GM18867 (cell line): Measurements from ENCODE around the gene NF1.
"Not testable (repeated sequence)": the region's sequence is repeated elsewhere in the genome, so short reads cannot be mapped to it uniquely, and the experiment has no call there.

Experiments used
- ATAC-seq: cut with Tn5 transposase; IDR thresholded peaks from one replicate; pipeline ENCODE4 v1.9.1; 2021; ENCODE audit warnings: mild to moderate bottlenecking, moderate library complexity; ENCODE audit not compliant: unreplicated experiment

Gene NF1

DNA sequence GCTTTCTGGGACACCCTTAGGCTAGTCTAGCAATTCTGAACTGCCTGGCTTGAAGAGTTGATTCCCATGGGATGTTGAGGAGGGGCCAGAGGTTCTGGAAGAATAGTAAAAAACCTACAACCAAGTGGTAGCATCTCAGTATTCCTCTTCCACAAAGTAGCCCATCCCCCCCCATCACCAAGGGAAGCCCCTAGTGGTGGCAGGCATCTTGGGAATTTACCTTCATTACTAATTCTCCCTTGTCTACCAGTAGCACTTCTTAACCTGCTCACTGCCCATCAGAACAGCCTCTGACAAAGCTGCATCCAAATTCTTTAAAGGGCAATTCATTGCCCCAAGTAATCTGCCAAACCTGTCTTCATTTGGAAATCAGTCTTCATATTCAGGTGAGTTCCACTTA lies 283.9 kb downstream of the NF1 start:
- no peak for ATAC-seq

- no peak for ATAC-seq
Measured at GRCh38 chr17:31379597-31380205, 284.9 kb downstream of the NF1 start.

DNA sequence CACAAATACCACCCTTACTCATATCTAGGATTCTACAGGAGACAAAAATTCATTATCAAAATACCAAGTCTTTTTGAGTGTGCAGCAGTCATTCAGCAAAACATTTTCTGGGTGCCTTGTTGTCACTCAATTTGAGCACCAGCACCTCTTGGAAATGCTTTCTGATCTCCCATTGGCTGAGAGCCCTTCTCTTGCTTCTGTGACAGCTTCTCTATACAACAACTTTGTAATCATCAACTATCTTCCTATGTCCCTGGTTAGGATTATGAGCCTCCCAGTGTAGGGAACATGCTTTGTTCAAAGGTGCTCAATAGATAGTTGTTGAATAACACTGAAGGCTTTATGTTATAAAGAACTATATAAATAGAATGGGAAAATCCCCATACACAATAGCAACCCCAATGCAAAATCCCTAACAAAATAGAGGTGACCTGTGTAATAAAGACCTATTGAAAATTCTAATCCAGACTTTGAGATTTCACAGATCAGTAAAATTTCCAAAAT lies 286.4 kb downstream of the NF1 start:
- ATAC-seq: no peak

GRCh38 chr17:31382668-31383275 lies 288.0 kb downstream of the NF1 start:
- ATAC-seq: not testable (repeated sequence)

DNA sequence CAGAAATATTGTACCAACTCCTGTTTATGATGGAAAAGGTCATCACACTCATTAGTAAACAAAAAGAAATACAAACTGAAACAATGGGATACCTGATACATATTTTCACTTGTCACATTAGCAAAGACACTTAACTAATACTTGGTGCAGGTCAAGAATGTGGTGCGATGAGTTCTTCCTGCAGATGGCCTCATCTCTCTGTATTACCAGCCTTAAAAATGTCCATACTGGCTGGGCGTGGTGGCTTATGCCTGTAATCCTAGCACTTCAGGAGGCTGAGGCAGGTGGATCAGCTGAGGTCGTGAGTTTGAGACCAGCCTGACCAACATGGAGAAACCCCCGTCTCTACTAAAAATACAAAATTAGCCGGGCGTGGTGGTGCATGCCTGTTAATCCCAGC lies 288.7 kb downstream of the NF1 start:
- not testable (repeated sequence) for ATAC-seq

DNA sequence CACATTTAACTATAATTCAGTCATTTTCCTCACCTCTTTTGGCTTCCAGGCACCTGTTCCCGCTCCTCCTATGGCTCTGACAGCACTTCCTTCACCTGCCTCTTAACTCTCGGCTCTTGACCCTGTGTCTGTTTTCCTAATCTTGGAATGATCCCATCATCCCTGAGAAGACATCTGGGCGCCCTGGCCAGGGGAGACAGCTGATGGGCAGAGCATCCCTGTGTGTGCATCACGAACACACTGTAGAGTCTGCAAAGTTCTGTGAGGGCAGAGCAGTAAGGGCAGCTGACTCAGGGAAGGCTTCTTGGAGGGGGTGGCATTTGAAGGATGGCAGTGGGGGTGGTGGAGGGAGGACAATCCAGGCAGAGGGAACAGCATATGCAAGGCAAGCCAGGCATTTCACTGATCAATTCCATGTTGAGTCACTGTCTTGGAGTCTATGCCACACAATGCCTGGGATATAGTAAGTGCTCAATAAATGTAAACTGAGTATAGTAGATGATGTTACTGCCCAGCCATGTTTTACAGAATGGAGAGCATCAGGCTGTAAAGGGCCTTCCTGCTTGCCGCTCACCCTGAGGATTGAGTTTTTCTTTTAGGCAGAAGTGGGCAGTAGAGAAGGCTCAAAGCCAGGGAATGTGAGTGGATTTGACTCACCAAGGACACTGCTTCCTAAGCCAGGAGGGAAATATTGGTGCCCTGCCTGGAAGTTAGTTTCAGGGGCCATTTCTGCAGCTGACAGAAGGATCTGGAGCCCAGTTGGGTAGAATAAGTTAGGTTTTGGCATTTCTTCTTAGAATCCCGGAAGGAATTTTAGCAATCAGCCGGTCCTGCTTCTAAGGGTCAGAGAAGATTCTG lies 290.9 kb downstream of the NF1 start:
- no peak for ATAC-seq

GRCh38 chr17:31386542-31387075 lies 291.8 kb downstream of the NF1 start:
- no peak for ATAC-seq

- ATAC-seq: no peak
Measured at GRCh38 chr17:31387438-31387837, 292.7 kb downstream of the NF1 start.

- ATAC-seq: no peak
Measured at GRCh38 chr17:31388351-31388750, 293.6 kb downstream of the NF1 start.

DNA sequence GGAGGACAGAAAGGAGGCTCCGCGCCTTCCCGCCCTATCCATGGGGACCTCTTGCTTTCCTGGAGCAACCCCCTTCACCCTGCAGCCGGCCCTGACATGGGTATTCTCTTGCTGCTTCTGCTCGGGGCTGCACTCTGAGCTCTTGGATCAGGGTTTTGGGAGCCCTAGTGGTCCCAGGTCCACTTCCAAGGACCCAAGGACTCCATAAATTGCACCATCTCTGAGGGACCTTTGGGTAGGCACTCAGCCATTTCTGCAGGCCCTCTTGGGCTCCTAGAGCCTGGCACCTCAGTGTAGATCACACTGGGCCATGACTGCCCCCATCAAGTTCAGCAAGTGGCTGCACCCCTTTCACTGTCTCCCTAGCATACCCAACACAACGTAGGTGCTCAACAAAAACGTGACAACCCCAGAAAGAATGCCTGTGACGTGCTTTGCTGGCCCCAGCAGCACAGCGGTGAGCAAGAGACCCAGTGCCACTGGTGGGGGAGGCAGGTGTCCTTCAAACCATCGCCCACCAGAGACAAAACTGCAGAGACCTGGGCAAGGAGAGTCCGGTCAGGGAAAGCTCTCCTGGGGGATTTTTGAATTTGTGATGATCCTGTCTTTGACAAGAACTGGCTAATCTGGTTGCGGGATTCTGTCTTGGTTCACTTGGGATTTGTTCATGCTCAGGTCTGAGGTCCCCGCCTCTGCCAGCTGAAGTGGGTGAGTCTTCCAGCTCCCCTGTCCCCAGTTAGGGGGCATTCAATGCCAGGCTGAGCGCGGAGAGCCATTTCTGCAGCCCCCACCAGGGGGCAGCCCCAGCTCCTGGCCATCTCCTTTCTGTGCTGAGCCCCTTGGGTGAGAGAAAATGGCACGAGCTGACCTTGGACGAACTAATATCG lies 294.2 kb downstream of the NF1 start:
- no peak for ATAC-seq

GRCh38 chr17:31389657-31390381 lies 295.0 kb downstream of the NF1 start:
- ATAC-seq: no peak

DNA sequence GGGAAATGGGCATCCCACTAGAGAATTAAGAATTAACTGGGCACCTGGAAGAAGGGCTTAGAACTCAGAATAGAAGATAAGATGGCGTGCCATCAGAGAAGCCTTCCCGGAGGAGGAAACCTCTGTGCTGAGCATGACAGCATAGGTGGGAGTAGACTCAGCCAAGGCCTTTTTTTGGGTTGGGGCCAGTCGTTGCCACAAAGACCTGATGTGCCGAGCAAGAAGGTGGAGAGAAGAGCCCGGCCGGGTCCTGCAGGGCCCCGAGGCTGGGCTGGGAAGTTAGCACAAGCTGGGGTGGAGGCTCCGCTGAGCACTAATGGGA lies 295.6 kb downstream of the NF1 start:
- ATAC-seq: no peak

DNA sequence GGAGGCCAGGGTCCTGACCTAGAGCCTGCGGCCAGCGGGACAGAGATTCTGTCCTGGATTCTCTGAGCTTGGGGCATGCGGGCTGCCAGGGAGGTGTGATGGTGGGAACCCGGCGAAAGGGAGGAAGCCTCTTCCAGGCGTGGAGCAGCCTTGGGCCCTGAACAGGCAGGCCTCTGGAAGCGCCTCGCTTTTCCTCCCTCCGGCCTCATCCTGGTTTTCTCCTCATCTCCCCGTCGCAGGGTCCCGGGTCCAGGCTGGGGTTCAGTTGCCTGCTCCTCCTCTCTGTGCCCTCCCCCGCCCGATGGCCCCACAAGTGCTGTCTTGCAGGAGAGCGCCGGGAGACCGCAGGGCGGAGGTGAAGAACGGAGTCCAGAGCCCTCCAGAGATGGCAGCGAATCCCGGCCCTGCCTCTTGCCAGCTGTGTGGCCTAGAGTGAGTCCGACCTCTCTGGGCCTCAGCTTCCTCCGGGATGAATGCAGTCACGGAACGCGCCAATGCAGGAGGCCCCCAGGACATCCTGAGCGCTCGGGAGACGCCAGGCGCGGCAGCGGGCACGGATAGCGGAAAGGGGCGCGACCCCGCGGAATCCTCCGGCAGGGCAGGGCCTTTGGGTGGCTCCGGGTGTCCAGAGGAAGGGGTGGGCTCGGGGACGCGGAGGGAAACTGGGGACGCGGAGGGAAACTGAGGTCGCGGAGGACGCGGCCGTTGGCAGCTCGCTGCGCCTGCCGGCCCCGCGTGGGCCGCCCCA lies 296.1 kb downstream of the NF1 start:
- ATAC-seq: no peak

DNA sequence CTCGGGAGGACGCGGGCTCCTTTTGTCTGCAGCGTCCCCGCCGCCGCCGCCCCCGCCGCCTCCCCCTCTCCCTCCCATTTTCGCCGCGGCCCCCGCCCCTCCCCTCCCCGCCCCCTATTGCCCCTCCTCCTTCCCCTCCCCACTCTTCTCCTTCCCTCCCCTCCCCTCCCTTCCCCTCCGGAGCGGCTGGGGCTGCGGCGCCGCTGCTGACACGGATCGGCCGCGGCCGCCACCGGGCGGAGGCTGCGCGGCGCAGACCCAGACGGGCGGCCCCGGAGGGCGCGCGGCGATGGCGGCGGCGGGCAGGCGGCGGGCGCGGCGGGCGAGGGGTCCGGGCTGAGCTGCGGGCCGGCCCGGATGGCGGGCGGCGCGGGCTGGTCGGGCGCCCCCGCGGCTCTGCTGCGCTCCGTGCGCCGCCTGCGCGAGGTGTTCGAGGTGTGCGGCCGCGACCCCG lies 296.7 kb downstream of the NF1 start, which contains the start of gene RAB11FIP4:
RAB11FIP4 (plus strand) TSS at position 180 of the 454 bp plus-strand sequence; CDS start at position 358, 178 bp downstream.
- no peak for ATAC-seq

- no peak for ATAC-seq
Measured at GRCh38 chr17:31392002-31392855, 297.5 kb downstream of the NF1 start.

DNA sequence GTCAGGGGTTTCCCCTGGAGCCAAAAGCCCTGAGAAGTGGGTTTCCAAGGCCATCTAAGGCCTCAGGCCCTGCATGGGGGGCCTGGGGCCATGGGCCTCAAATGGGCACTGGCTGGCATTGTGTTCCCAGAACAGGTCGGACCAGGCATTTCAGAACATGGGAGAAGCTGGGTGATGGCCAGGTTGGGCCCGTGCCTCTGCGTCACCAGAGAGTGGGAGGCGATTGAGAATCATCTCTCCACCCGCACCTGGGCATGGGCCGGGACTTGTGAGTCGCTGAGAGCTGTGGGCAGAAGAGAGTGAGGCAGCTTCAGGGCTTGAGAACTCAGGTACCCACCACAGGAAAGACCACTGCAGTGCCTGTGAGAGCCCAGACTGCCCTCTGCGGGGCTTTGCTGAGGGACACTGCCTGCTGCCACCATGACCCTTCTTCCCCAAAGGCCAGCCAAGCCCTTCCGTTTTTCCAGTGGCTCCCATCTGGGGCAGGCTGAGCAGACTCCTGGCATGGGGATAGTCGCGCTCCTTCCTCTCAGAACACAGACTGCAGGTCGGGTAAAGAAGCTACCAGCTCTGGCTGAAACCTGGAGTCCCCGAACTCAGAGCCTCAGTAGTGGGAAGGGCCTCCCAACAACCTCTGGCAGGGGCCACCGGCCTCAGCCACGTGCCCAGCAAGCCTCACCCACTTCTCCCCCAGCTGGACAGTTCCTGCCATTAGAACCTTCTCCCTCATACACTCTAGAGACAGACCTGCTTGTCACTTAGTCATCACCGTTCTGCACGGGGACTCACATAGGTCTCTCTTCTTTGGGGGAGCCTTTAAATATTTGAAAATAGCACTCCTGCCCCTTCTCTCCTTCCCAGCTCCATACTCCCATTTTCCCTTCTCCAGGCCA lies 298.3 kb downstream of the NF1 start:
- no peak for ATAC-seq

GRCh38 chr17:31393749-31394146 lies 299.0 kb downstream of the NF1 start:
- no peak for ATAC-seq
